HepG2 (cell line): ENCODE results near the gene ITGAX. TPM values are rescaled to one million over a fixed set of nuclear protein-coding genes. Genes with fewer than 3 reads are reported as not detected.

Source experiments
- ATAC-seq: fragments of 200-7000 bp; cut with Tn5 transposase; 3 replicates; pipeline ENCODE4 v1.9.1; 2020; ENCODE audit warnings: mild to moderate bottlenecking, moderate library complexity
- BruUV-seq: library from RNA; stranded (reverse); fragments of 400-500 nt; replicated peaks from 2 replicates; lab custom pipeline; 2021; lab: Mats Ljungman, UMichigan
- CTCF ChIA-PET: fragments of 300-600 bp; formaldehyde crosslinking; extraction: SDS; loops from one replicate; lab custom pipeline; 2021; ENCODE audit warnings: low total read pairs, inconsistent platforms, low intra/inter-chr PET ratio; lab: Yijun Ruan, JAX
- POLR2A ChIA-PET: fragments of 350-600 bp; sonication (Branson Sonifier 250); formaldehyde crosslinking; loops from one replicate; lab custom pipeline; 2020; ENCODE audit warnings: antibody characterized with exemption, inconsistent platforms; lab: Yijun Ruan, JAX
- DNase-seq: peaks from one replicate; pipeline ENCODE4 v3.0.0-alpha.2; 2015; ENCODE audit warnings: low spot score
- FAIRE-seq: peaks from 3 replicates; lab custom pipeline; 2011; peaks lifted over from hg19 to GRCh38; lab: Jason Lieb, UNC
- H2AFZ ChIP-seq: one replicate; pipeline ENCODE4 v1.6.1; 2011; ENCODE audit warnings: low read length, inconsistent platforms
- H3K27ac ChIP-seq: fragments of 300-600 bp; 3 replicates; pipeline ENCODE4 v1.8.0; 2011; ENCODE audit warnings: mixed run types, mild to moderate bottlenecking, mixed read lengths, low read length, inconsistent platforms; ENCODE audit not compliant: insufficient read depth; ENCODE audit errors: extremely low read length
- H3K27me3 ChIP-seq, 2 experiments: fragments of 200-600 bp in 1 of 2; 2 replicates in 1 of 2; 3 replicates in 1 of 2; pipeline versions ENCODE4 v1.6.0 to v1.8.0; 2011; ENCODE audit warnings: low read length in 2 of 2, mild to moderate bottlenecking in 2 of 2, moderate library complexity in 2 of 2, inconsistent platforms in 1 of 2; ENCODE audit not compliant: insufficient read depth in 2 of 2, control insufficient read depth in 1 of 2
- H3K36me3 ChIP-seq, 2 experiments: fragments of 200-600 bp in 1 of 2; replicated peaks in 1 of 2; 2 replicates in 1 of 2; 3 replicates in 1 of 2; pipeline versions ENCODE4 v1.5.1 to v1.8.0; 2011; ENCODE audit warnings: low read length in 2 of 2, inconsistent platforms in 1 of 2; ENCODE audit not compliant: insufficient read depth in 2 of 2, control insufficient read depth in 1 of 2
- H3K4me1 ChIP-seq: 2 replicates; pipeline ENCODE4 v1.5.1; 2012; ENCODE audit warnings: low read length, inconsistent platforms; ENCODE audit not compliant: insufficient read depth
- H3K4me2 ChIP-seq: 2 replicates; pipeline ENCODE4 v1.6.0; 2011; ENCODE audit warnings: low read depth, low read length, inconsistent platforms
- H3K4me3 ChIP-seq, 3 experiments: fragments of 200-600 bp in 1 of 3; sonication (generic), shearing (Covaris generic) in 1 of 3; replicated peaks in 1 of 3; 2 replicates each; pipeline ENCODE4 v1.5.1; 2011 to 2016; ENCODE audit warnings: low read length in 3 of 3, inconsistent platforms in 2 of 3, low read depth in 2 of 3, mild to moderate bottlenecking in 2 of 3, control low read depth in 1 of 3, mixed read lengths in 1 of 3; ENCODE audit not compliant: insufficient read depth in 1 of 3
- H3K79me2 ChIP-seq: one replicate; pipeline ENCODE4 v1.6.1; 2011; ENCODE audit warnings: low read length, inconsistent platforms; ENCODE audit not compliant: insufficient read depth
- H3K9ac ChIP-seq: 2 replicates; pipeline ENCODE4 v1.6.0; 2011; ENCODE audit warnings: mild to moderate bottlenecking, low read depth, low read length, inconsistent platforms; ENCODE audit not compliant: insufficient read depth
- H3K9me3 ChIP-seq: 2 replicates; pipeline ENCODE4 v1.5.1; 2012; ENCODE audit warnings: mild to moderate bottlenecking, low read length
- H4K20me1 ChIP-seq: 2 replicates; pipeline ENCODE4 v1.6.0; 2011; ENCODE audit warnings: inconsistent platforms, mild to moderate bottlenecking, low read length, moderate library complexity; ENCODE audit not compliant: insufficient read depth
- ELF3 ChIP-seq: IDR thresholded peaks from 2 replicates; pipeline ENCODE4 v1.6.1; 2016; ENCODE audit warnings: missing genetic modification reagents, missing compliant biosample characterization
- KDM6A ChIP-seq: IDR thresholded peaks from 2 replicates; pipeline ENCODE4 v1.6.1; 2016; ENCODE audit warnings: low read depth
- PHF5A ChIP-seq: IDR thresholded peaks from one replicate; pipeline ENCODE4 v1.6.1; 2018; ENCODE audit warnings: low read depth, missing genetic modification reagents; ENCODE audit not compliant: unreplicated experiment
- RBFOX2 ChIP-seq: fragments of 200-400 bp; formaldehyde crosslinking; IDR thresholded peaks from 2 replicates; pipeline ENCODE4 v1.6.1; 2017; ENCODE audit warnings: low read depth, mild to moderate bottlenecking, low read length
- RFX5 ChIP-seq: IDR thresholded peaks from 2 replicates; pipeline ENCODE4 v1.6.1; 2011; ENCODE audit warnings: low read depth, low read length, improper control_type of control experiment
- SPEN ChIP-seq: sonication (generic); formaldehyde crosslinking; IDR thresholded peaks from 2 replicates; pipeline ENCODE4 v1.5.1; 2020; ENCODE audit warnings: low read depth, mild to moderate bottlenecking, missing genetic modification reagents
- THAP9 ChIP-seq: sonication (generic); formaldehyde crosslinking; IDR thresholded peaks from 2 replicates; pipeline ENCODE4; 2020; ENCODE audit warnings: missing genetic modification reagents, mild to moderate bottlenecking, borderline replicate concordance
- ZNF121 ChIP-seq: sonication (generic); formaldehyde crosslinking; IDR thresholded peaks from 2 replicates; pipeline ENCODE4 v1.5.0; 2020; ENCODE audit warnings: mild to moderate bottlenecking, missing genetic modification reagents
- ZNF142 ChIP-seq: sonication (generic); formaldehyde crosslinking; IDR thresholded peaks from 2 replicates; pipeline ENCODE4 v1.4.0; 2020; ENCODE audit warnings: missing genetic modification reagents
- ZNF205 ChIP-seq: IDR thresholded peaks from 2 replicates; pipeline ENCODE4 v1.6.1; 2018; ENCODE audit warnings: missing biosample characterization, missing genetic modification reagents
- ZNF558 ChIP-seq: sonication (generic); formaldehyde crosslinking; IDR thresholded peaks from 2 replicates; pipeline ENCODE4 v1.9.0; 2022; ENCODE audit warnings: mild to moderate bottlenecking, missing genetic modification reagents, borderline replicate concordance
- ZNF607 ChIP-seq: sonication (generic); formaldehyde crosslinking; IDR thresholded peaks from 2 replicates; pipeline ENCODE4 v1.5.1; 2020; ENCODE audit warnings: missing genetic modification reagents, mild to moderate bottlenecking, borderline replicate concordance
- ZNF644 ChIP-seq: IDR thresholded peaks from 2 replicates; pipeline ENCODE4 v1.6.1; 2016; ENCODE audit warnings: low read depth
- ZNF749 ChIP-seq: sonication (generic); formaldehyde crosslinking; IDR thresholded peaks from 2 replicates; pipeline ENCODE4 v1.8.0; 2022; ENCODE audit warnings: mild to moderate bottlenecking, missing genetic modification reagents, moderate library complexity, borderline replicate concordance
- in situ Hi-C: cut with HindIII; loops from 2 replicates; pipeline ENCODE4 v1.10.0; 2017; ENCODE audit warnings: low pct_unique_long_range_greater_than_20kb; ENCODE audit not compliant: extremely low pct_ligation_motif_present
- intact Hi-C: fragments of 100-400 bp; cut with micrococcal nuclease; formaldehyde crosslinking; loops from one replicate; pipeline ENCODE4 v1.10.0; 2022; ENCODE audit not compliant: unreplicated experiment
- polyA plus RNA-seq, 8 experiments: library from polyadenylated mRNA; depleted of rRNA in 3 of 8; stranded (reverse) in 7 of 8; unstranded in 1 of 8; fragments of >200 nt; fragmentation: Illumina TruSeq in 4 of 8; extraction: Trizol in 4 of 8; gene quantifications; 2 replicates each; pipeline versions ENCODE4 v1.2.1 to v1.2.3, GENCODE V29; 2011 to 2016; ENCODE audit warnings: low read depth in 4 of 8, missing spikeins in 1 of 8, mixed read lengths in 1 of 8; ENCODE audit not compliant: insufficient read depth in 1 of 8
- total RNA-seq, 5 experiments: library from RNA; depleted of rRNA; stranded (reverse); fragments of >200 nt; fragmentation: Illumina TruSeq; extraction: Trizol; gene quantifications; 2 replicates each; pipeline ENCODE4 v1.2.3, GENCODE V29; 2016; ENCODE audit warnings: low read depth in 1 of 5
- TF ChIP-seq, protein P1 (sequence below): sonication (generic); formaldehyde crosslinking; IDR thresholded peaks from 2 replicates; pipeline ENCODE4 v1.8.0; 2022; ENCODE audit warnings: low read depth, missing genetic modification reagents
- TF ChIP-seq, protein P2 (sequence below): IDR thresholded peaks from 2 replicates; pipeline ENCODE4 v1.6.1; 2016; ENCODE audit warnings: low read depth, borderline replicate concordance

ITGAX gene
- total and polyA plus RNA-seq, 2 of the 13 experiments (the other 11 are each of a cell fraction or from before 2014, with no cell fraction given): 0.32 TPM; not detected in 1

DNA sequence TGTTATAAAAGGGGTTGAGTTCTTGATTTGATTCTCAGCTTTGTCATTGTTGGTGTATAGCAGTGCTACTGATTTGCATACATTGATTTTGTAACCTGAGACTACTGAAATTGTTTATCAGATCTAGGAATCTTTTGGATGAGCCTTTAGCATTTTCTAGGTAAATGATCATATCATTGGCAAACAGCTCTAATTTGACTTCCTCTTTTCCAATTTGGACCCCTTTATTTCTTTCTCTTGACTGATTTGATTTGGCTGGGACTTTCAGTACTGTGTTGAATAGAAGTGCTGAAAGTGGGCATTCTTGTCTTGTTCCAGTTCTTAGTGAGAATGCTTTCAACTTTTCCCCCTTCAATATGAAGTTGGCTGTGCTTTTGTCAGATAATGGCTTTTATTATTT is 49.8 kb upstream of the ITGAX start:
- no peak for TF ChIP-seq ZNF142 (CRISPR knock-in tag)
- no peak for TF ChIP-seq PHF5A (CRISPR knock-in tag)
- TF ChIP-seq ZNF607 (CRISPR knock-in tag): no peak
- TF ChIP-seq ELF3 (CRISPR knock-in tag): no peak
- no peak for TF ChIP-seq THAP9
- TF ChIP-seq, protein P1, sequence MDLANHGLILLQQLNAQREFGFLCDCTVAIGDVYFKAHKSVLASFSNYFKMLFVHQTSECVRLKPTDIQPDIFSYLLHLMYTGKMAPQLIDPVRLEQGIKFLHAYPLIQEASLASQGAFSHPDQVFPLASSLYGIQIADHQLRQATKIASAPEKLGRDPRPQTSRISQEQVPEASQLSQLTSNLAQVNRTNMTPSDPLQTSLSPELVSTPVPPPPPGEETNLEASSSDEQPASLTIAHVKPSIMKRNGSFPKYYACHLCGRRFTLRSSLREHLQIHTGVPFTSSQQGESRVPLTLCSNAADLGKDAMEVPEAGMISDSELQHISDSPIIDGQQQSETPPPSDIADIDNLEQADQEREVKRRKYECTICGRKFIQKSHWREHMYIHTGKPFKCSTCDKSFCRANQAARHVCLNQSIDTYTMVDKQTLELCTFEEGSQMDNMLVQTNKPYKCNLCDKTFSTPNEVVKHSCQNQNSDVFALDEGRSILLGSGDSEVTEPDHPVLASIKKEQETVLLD (CRISPR knock-in tag): no peak
- no peak for TF ChIP-seq ZNF749 (CRISPR knock-in tag)
- no peak for TF ChIP-seq ZNF644 (CRISPR knock-in tag)
- TF ChIP-seq, protein P2, sequence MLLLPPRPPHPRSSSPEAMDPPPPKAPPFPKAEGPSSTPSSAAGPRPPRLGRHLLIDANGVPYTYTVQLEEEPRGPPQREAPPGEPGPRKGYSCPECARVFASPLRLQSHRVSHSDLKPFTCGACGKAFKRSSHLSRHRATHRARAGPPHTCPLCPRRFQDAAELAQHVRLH (CRISPR knock-in tag): no peak
- TF ChIP-seq RFX5: no peak
- no peak for TF ChIP-seq KDM6A (CRISPR knock-in tag)
- TF ChIP-seq RBFOX2: no peak
- no peak for TF ChIP-seq ZNF558 (CRISPR knock-in tag)
- no peak for TF ChIP-seq ZNF121 (CRISPR knock-in tag)
- TF ChIP-seq ZNF205 (CRISPR knock-in tag): no peak
- no peak for TF ChIP-seq SPEN (CRISPR knock-in tag)
- no peaks in the 10 kb centered on the region for H3K4me1 ChIP-seq
- ATAC-seq: no peak
- ChIA-PET POLR2A (no interaction called here), CTCF (no interaction called here)
- no peak overlapping the region for H2AFZ ChIP-seq
- FAIRE-seq: no peak
- no peak overlapping the region for H3K4me2 ChIP-seq
- H3K9me3 ChIP-seq: no peaks in the 10 kb centered on the region
- intact Hi-C loops: no loop called here
- H3K4me3 ChIP-seq: no peak overlapping the region
- H4K20me1 ChIP-seq: no peaks in the 10 kb centered on the region
- no peak overlapping the region for H3K9ac ChIP-seq
- BruUV-seq: no TSS peak
- no peaks in the 10 kb centered on the region for H3K36me3 ChIP-seq
- H3K27ac ChIP-seq: no peak overlapping the region
- H3K27me3 ChIP-seq: 0 out of 5 replicates have a peak, but pooled peaks cover 0 to 6% of the 10 kb centered on the region in 2 experiments
- DNase-seq: no peak
- in situ Hi-C loops: no loop called here
- no peaks in the 10 kb centered on the region for H3K79me2 ChIP-seq
